WTC11 (cell line): ENCODE data around the gene C8B. TPM values are rescaled to one million over a fixed set of nuclear protein-coding genes. Genes with fewer than 3 reads are reported as not detected.

ENCODE experiments used
- ATAC-seq: fragments of 200-7000 bp; cut with Tn5 transposase; 2 replicates; pipeline ENCODE4 v1.10.0; 2021; ENCODE audit warnings: mild to moderate bottlenecking, moderate library complexity
- CTCF ChIA-PET: fragments of 300-600 bp; sonication (Branson Sonifier 250); formaldehyde crosslinking; loops from one replicate; lab custom pipeline; 2021; ENCODE audit warnings: antibody characterized with exemption; lab: Charles Lee
- POLR2A ChIA-PET: fragments of 350-600 bp; sonication (Branson Sonifier 250); formaldehyde crosslinking; loops from one replicate; lab custom pipeline; 2021; ENCODE audit warnings: antibody characterized with exemption; lab: Charles Lee
- DNase-seq: peaks from one replicate; pipeline ENCODE4 v3.0.0; 2021; ENCODE audit warnings: low spot score
- H3K27ac Mint-ChIP-seq: 2 replicates; pipeline ENCODE4 v1.8.0; 2021; ENCODE audit warnings: mixed read lengths
- H3K27me3 Mint-ChIP-seq: 2 replicates; pipeline ENCODE4 v1.8.0; 2021; ENCODE audit warnings: low read depth, mild to moderate bottlenecking, moderate library complexity, mixed read lengths
- H3K36me3 Mint-ChIP-seq: 2 replicates; pipeline ENCODE4 v1.8.0; 2021; ENCODE audit warnings: mixed read lengths
- H3K4me1 Mint-ChIP-seq: 2 replicates; pipeline ENCODE4 v1.8.0; 2022; ENCODE audit warnings: mixed read lengths
- H3K4me3 Mint-ChIP-seq: 2 replicates; pipeline ENCODE4 v1.8.0; 2021; ENCODE audit warnings: mild to moderate bottlenecking, moderate library complexity, mixed read lengths
- H3K9me3 Mint-ChIP-seq: 2 replicates; pipeline ENCODE4 v1.8.0; 2021; ENCODE audit warnings: mixed read lengths
- AFF4 ChIP-seq: sonication (generic); formaldehyde crosslinking; IDR thresholded peaks from 2 replicates; pipeline ENCODE4 v1.8.1; 2023; ENCODE audit warnings: mild to moderate bottlenecking, missing genetic modification reagents, borderline replicate concordance
- HMGA2 ChIP-seq: fragments of 250-450 bp; sonication (Bioruptor Pico); IDR thresholded peaks from 2 replicates; pipeline ENCODE4 v1.4.0; 2021; ENCODE audit warnings: mild to moderate bottlenecking, moderate library complexity
- KAT7 ChIP-seq: sonication (generic); formaldehyde crosslinking; IDR thresholded peaks from 2 replicates; pipeline ENCODE4 v1.8.1; 2023; ENCODE audit warnings: missing genetic modification reagents, mild to moderate bottlenecking, borderline replicate concordance
- MLX ChIP-seq: sonication (generic); formaldehyde crosslinking; IDR thresholded peaks from 2 replicates; pipeline ENCODE4 v1.8.1; 2023; ENCODE audit warnings: mild to moderate bottlenecking, missing genetic modification reagents, moderate library complexity
- NFE2L1 ChIP-seq: sonication (generic); formaldehyde crosslinking; IDR thresholded peaks from 2 replicates; pipeline ENCODE4 v1.8.1; 2023; ENCODE audit warnings: missing genetic modification reagents
- NR3C1 ChIP-seq: sonication (generic); formaldehyde crosslinking; conservative IDR thresholded peaks from 2 replicates; pipeline ENCODE4 v1.8.1; 2023; ENCODE audit warnings: low read depth, mild to moderate bottlenecking, missing genetic modification reagents
- SMAD3 ChIP-seq: sonication (generic); formaldehyde crosslinking; IDR thresholded peaks from 2 replicates; pipeline ENCODE4 v1.8.0; 2022; ENCODE audit warnings: missing genetic modification reagents, mild to moderate bottlenecking, borderline replicate concordance
- SP1 ChIP-seq: sonication (generic); formaldehyde crosslinking; conservative IDR thresholded peaks from 2 replicates; pipeline ENCODE4 v1.8.1; 2022; ENCODE audit warnings: missing genetic modification reagents
- ZNF138 ChIP-seq: sonication (generic); formaldehyde crosslinking; conservative IDR thresholded peaks from 2 replicates; pipeline ENCODE4 v1.8.1; 2022; ENCODE audit warnings: mild to moderate bottlenecking, moderate library complexity, missing genetic modification reagents
- ZNF219 ChIP-seq: sonication (generic); formaldehyde crosslinking; IDR thresholded peaks from 2 replicates; pipeline ENCODE4 v1.8.0; 2023; ENCODE audit warnings: missing genetic modification reagents, mild to moderate bottlenecking, borderline replicate concordance
- ZNF263 ChIP-seq: sonication (generic); formaldehyde crosslinking; IDR thresholded peaks from 2 replicates; pipeline ENCODE4 v1.8.1; 2022; ENCODE audit warnings: low read depth, mild to moderate bottlenecking, moderate library complexity, missing genetic modification reagents
- total RNA-seq: library from RNA; stranded (reverse); gene quantifications from 3 replicates; pipeline ENCODE4 v1.2.3, GENCODE V29; 2021
- TF ChIP-seq, protein P1 (sequence below): sonication (generic); formaldehyde crosslinking; IDR thresholded peaks from 2 replicates; pipeline ENCODE4 v1.8.1; 2023; ENCODE audit warnings: mild to moderate bottlenecking, moderate library complexity, missing genetic modification reagents
- TF ChIP-seq, protein P2 (sequence below): sonication (generic); formaldehyde crosslinking; IDR thresholded peaks from 2 replicates; pipeline ENCODE4 v1.8.0; 2023; ENCODE audit warnings: mild to moderate bottlenecking, missing genetic modification reagents
- TF ChIP-seq, protein P3 (sequence below): fragments of 250-450 bp; sonication (Bioruptor Pico); IDR thresholded peaks from 2 replicates; pipeline ENCODE4 v1.9.0; 2021; ENCODE audit warnings: mild to moderate bottlenecking
- TF ChIP-seq, protein P4 (sequence below): sonication (generic); formaldehyde crosslinking; IDR thresholded peaks from 2 replicates; pipeline ENCODE4 v1.8.0; 2022; ENCODE audit warnings: missing genetic modification reagents

Gene C8B
- total RNA-seq, 1 experiment from 2014 or later = 0.46 TPM

DNA sequence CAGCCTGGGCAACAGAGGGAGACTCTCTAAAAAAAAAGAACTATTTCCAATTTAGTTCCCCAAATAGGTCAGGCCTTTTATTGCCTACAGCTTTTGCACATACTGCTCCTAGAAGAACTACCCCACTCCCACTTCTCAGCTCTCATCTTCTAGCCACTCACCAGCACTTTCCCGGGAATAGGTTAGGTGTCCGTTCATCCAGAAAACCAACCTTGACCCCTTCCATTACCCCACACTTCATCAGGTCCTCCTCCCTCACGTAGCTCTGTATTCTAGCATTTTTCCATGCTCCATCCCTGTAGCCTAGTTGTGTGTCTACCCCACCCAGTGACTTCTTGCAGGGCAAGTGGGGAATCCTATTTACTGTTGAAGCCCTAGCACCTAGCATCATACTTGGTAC is 42.6 kb downstream of the C8B start (continued):
- TF ChIP-seq ZNF219 (CRISPR knock-in tag) = no peak
- TF ChIP-seq, protein P1, sequence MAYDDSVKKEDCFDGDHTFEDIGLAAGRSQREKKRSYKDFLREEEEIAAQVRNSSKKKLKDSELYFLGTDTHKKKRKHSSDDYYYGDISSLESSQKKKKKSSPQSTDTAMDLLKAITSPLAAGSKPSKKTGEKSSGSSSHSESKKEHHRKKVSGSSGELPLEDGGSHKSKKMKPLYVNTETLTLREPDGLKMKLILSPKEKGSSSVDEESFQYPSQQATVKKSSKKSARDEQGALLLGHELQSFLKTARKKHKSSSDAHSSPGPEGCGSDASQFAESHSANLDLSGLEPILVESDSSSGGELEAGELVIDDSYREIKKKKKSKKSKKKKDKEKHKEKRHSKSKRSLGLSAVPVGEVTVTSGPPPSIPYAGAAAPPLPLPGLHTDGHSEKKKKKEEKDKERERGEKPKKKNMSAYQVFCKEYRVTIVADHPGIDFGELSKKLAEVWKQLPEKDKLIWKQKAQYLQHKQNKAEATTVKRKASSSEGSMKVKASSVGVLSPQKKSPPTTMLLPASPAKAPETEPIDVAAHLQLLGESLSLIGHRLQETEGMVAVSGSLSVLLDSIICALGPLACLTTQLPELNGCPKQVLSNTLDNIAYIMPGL (CRISPR knock-in tag) = no peak

GRCh38 chr1:56922507-56922906 is 43.3 kb downstream of the C8B start:
- no peaks in the 10 kb centered on the region for H3K9me3 Mint-ChIP-seq
- no peak for ATAC-seq
- H3K27me3 Mint-ChIP-seq = peaks cover 6% of the 10 kb centered on the region; the same call in 1 of the 2 replicates
- ChIA-PET CTCF (no interaction called here), POLR2A (no interaction called here)
- no peak for DNase-seq
- no peaks in the 10 kb centered on the region for H3K36me3 Mint-ChIP-seq
- TF ChIP-seq ZNF138 (CRISPR knock-in tag) (no peak), SMAD3 (CRISPR knock-in tag) (no peak), HMGA2 (CRISPR knock-in tag) (no peak), AFF4 (CRISPR knock-in tag) (no peak), SP1 (CRISPR knock-in tag) (no peak), KAT7 (CRISPR knock-in tag) (no peak)
- TF ChIP-seq, protein P2, sequence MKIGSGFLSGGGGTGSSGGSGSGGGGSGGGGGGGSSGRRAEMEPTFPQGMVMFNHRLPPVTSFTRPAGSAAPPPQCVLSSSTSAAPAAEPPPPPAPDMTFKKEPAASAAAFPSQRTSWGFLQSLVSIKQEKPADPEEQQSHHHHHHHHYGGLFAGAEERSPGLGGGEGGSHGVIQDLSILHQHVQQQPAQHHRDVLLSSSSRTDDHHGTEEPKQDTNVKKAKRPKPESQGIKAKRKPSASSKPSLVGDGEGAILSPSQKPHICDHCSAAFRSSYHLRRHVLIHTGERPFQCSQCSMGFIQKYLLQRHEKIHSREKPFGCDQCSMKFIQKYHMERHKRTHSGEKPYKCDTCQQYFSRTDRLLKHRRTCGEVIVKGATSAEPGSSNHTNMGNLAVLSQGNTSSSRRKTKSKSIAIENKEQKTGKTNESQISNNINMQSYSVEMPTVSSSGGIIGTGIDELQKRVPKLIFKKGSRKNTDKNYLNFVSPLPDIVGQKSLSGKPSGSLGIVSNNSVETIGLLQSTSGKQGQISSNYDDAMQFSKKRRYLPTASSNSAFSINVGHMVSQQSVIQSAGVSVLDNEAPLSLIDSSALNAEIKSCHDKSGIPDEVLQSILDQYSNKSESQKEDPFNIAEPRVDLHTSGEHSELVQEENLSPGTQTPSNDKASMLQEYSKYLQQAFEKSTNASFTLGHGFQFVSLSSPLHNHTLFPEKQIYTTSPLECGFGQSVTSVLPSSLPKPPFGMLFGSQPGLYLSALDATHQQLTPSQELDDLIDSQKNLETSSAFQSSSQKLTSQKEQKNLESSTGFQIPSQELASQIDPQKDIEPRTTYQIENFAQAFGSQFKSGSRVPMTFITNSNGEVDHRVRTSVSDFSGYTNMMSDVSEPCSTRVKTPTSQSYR (CRISPR knock-in tag) = no peak
- TF ChIP-seq, protein P3, sequence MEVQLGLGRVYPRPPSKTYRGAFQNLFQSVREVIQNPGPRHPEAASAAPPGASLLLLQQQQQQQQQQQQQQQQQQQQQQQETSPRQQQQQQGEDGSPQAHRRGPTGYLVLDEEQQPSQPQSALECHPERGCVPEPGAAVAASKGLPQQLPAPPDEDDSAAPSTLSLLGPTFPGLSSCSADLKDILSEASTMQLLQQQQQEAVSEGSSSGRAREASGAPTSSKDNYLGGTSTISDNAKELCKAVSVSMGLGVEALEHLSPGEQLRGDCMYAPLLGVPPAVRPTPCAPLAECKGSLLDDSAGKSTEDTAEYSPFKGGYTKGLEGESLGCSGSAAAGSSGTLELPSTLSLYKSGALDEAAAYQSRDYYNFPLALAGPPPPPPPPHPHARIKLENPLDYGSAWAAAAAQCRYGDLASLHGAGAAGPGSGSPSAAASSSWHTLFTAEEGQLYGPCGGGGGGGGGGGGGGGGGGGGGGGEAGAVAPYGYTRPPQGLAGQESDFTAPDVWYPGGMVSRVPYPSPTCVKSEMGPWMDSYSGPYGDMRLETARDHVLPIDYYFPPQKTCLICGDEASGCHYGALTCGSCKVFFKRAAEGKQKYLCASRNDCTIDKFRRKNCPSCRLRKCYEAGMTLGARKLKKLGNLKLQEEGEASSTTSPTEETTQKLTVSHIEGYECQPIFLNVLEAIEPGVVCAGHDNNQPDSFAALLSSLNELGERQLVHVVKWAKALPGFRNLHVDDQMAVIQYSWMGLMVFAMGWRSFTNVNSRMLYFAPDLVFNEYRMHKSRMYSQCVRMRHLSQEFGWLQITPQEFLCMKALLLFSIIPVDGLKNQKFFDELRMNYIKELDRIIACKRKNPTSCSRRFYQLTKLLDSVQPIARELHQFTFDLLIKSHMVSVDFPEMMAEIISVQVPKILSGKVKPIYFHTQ (CRISPR knock-in tag) = no peak
- H3K27ac Mint-ChIP-seq = no peak overlapping the region
- H3K4me1 Mint-ChIP-seq = peaks cover 10% of the 10 kb centered on the region; the same call in 1 of the 2 replicates
- no peak overlapping the region for H3K4me3 Mint-ChIP-seq

DNA sequence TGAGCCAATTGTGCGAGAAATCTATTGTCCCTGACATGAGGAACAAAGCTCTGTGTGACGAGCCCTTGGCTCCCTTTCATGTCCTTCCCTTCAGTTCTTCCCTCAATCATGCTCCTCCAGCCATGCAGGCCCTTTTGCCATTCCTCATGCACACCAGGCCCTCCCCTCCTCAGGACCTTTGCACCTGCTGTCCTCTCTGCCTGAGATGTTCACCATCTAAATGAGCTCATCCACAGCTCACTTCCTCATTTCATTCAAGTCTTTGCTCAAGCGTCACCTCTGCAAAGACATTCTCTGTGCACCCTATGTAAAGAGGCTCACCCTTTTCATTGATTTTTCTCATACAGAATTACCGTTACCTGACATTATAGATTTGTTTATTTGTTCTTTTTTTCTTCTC is 43.7 kb downstream of the C8B start:
- ChIA-PET CTCF (interaction anchor here (0.9 kb wide), 1 partner anchor 41 kb away, joined by 3 read pairs; no protein-coding TSS in a partner anchor), POLR2A (no interaction called here)
- no peak for DNase-seq
- H3K27me3 Mint-ChIP-seq = peaks cover 6% of the 10 kb centered on the region; the same call in 1 of the 2 replicates
- no peak overlapping the region for H3K27ac Mint-ChIP-seq
- no peaks in the 10 kb centered on the region for H3K36me3 Mint-ChIP-seq
- peaks cover 11% of the 10 kb centered on the region for H3K4me1 Mint-ChIP-seq
- H3K4me3 Mint-ChIP-seq = no peak overlapping the region
- no peaks in the 10 kb centered on the region for H3K9me3 Mint-ChIP-seq
- no peak for ATAC-seq
- TF ChIP-seq NR3C1 = no peak
- no peak for TF ChIP-seq MLX
- TF ChIP-seq NFE2L1 = no peak
- TF ChIP-seq ZNF263 (CRISPR knock-in tag) = no peak
- TF ChIP-seq, protein P4, sequence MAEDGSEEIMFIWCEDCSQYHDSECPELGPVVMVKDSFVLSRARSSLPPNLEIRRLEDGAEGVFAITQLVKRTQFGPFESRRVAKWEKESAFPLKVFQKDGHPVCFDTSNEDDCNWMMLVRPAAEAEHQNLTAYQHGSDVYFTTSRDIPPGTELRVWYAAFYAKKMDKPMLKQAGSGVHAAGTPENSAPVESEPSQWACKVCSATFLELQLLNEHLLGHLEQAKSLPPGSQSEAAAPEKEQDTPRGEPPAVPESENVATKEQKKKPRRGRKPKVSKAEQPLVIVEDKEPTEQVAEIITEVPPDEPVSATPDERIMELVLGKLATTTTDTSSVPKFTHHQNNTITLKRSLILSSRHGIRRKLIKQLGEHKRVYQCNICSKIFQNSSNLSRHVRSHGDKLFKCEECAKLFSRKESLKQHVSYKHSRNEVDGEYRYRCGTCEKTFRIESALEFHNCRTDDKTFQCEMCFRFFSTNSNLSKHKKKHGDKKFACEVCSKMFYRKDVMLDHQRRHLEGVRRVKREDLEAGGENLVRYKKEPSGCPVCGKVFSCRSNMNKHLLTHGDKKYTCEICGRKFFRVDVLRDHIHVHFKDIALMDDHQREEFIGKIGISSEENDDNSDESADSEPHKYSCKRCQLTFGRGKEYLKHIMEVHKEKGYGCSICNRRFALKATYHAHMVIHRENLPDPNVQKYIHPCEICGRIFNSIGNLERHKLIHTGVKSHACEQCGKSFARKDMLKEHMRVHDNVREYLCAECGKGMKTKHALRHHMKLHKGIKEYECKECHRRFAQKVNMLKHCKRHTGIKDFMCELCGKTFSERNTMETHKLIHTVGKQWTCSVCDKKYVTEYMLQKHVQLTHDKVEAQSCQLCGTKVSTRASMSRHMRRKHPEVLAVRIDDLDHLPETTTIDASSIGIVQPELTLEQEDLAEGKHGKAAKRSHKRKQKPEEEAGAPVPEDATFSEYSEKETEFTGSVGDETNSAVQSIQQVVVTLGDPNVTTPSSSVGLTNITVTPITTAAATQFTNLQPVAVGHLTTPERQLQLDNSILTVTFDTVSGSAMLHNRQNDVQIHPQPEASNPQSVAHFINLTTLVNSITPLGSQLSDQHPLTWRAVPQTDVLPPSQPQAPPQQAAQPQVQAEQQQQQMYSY = no peak
